ENCODE results near the gene DNM2. TPM values are rescaled to one million over a fixed set of nuclear protein-coding genes. Genes with fewer than 3 reads are reported as not detected.

Gene DNM2
- total and polyA plus RNA-seq, 2 of the 13 experiments (the other 11 are each of a cell fraction or from before 2014, with no cell fraction given): 41.7 to 59.8 TPM

GRCh38 chr19:10835754-10836478 is 118.0 kb downstream of the DNM2 start, which contains the start of gene TMED1 (continued):
- TF ChIP-seq SALL1 (CRISPR knock-in tag; IDR thresholded peaks at IDR 0.05) (peak; percentile 66), MTF2 (CRISPR knock-in tag; IDR thresholded peaks at IDR 0.05; ENCODE audit: borderline replicate concordance) (no peak; the same call in 1 of the 2 replicates), NFRKB (IDR thresholded peaks at IDR 0.05) (no peak), PRDM15 (CRISPR knock-in tag; IDR thresholded peaks at IDR 0.05) (no peak), SNAPC5 (CRISPR knock-in tag; IDR thresholded peaks at IDR 0.05; ENCODE audit: borderline replicate concordance) (no peak), TBX2 (CRISPR knock-in tag; IDR thresholded peaks at IDR 0.05; ENCODE audit: borderline replicate concordance) (peak; percentile 71), ZNF431 (CRISPR knock-in tag; IDR thresholded peaks at IDR 0.05; ENCODE audit: borderline replicate concordance, low read depth) (no peak), ZNF282 (IDR thresholded peaks at IDR 0.05; ENCODE audit: partially characterized antibody) (no peak), ZNF326 (CRISPR knock-in tag; IDR thresholded peaks at IDR 0.05; ENCODE audit: borderline replicate concordance) (0 out of 2 replicates have a peak, but pooled peaks have one; percentile 70), ZNF780A (CRISPR knock-in tag; IDR thresholded peaks at IDR 0.05) (no peak), ZNF629 (CRISPR knock-in tag; conservative IDR thresholded peaks at IDR 0.05) (no peak), MYPOP (CRISPR knock-in tag; IDR thresholded peaks at IDR 0.05) (no peak), ZSCAN9 (CRISPR knock-in tag; IDR thresholded peaks at IDR 0.05; ENCODE audit: borderline replicate concordance) (no peak; the same call in 1 of the 2 replicates), PAX8 (CRISPR knock-in tag; IDR thresholded peaks at IDR 0.05; ENCODE audit: borderline replicate concordance) (0 out of 2 replicates have a peak, but pooled peaks have one; percentile 81), ZBTB39 (CRISPR knock-in tag; IDR thresholded peaks at IDR 0.05) (no peak), ZNF746 (CRISPR knock-in tag; IDR thresholded peaks at IDR 0.05) (no peak), ZNF34 (CRISPR knock-in tag; IDR thresholded peaks at IDR 0.05; ENCODE audit: borderline replicate concordance) (peak; percentile 82; the same call in 1 of the 2 replicates), ZNF354B (CRISPR knock-in tag; IDR thresholded peaks at IDR 0.05) (no peak), GABPA (IDR thresholded peaks at IDR 0.05; ENCODE audit: low read depth, low read length) (peak; percentile 41), GABPA (CRISPR knock-in tag; IDR thresholded peaks at IDR 0.05; ENCODE audit: low read depth) (peak; percentile 69; the same call in 1 of the 2 replicates), ZMYM4 (CRISPR knock-in tag; IDR thresholded peaks at IDR 0.05) (peak; percentile 31), CENPX (CRISPR knock-in tag; IDR thresholded peaks at IDR 0.05) (no peak), ATF7 (IDR thresholded peaks at IDR 0.05) (no peak), ATF7 (CRISPR knock-in tag; IDR thresholded peaks at IDR 0.05) (peak; percentile 54), SSRP1 (CRISPR knock-in tag; IDR thresholded peaks at IDR 0.05) (no peak), KDM1A (CRISPR knock-in tag; IDR thresholded peaks at IDR 0.05) (no peak)

Measured in HepG2 (cell line).